ENCODE results near the gene BCL6B. TPM values are rescaled to one million over a fixed set of nuclear protein-coding genes. Genes with fewer than 3 reads are reported as not detected.
A peak's percentile ranks its signal among the peaks of the same experiment; 100 is the strongest.

Gene BCL6B
- total and polyA plus RNA-seq, 10 of the 15 experiments (the other 5 are each of a cell fraction or from before 2014, with no cell fraction given) = 0.06 to 0.85 (median 0.11) TPM; not detected in 1

DNA sequence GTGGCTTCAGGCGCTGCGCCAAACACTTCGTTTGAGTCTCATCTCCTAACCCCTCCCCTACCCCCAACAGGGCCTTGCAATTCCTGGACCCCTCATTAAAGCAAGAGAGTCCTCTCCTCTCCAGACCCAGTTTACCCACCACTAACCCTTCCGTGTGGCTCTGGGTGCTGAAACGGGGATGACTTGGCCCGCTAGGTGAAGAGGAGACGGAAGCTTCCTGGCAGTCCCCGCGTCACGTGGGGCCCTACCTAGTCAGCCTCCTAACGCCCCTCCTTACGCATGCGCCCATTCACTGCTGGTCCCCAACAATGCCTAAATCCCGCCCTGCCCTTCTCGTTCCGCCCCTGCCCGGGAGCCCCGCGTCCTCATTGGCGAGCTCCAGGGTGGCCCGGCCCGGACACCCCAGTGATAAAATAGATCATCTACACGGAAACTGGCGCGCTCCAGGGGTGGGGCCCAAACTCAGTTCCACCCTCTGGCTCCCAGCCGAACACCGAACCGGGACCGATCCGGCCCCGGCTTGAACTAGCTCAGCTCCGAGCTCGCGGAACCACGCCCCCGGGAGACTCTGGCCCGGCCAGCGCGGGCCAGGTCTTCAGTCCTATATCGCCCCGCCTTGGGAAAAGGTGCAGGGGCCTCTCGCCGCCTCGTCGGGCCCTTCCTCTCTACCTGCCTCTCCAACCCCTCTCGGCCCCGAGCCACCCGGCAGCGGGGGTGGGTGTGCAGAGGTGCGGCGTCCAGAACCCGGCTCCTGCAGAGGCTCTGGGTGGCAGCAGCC is 12.9 kb downstream of the BCL6B start, which contains the start of gene SLC16A13 (continued):
- no peak for TF ChIP-seq NR2F1 (conservative IDR thresholded peaks at IDR 0.05)
- 0 out of 2 replicates have a peak, but pooled peaks have one; percentile 10 for TF ChIP-seq TCF12 (IDR thresholded peaks at IDR 0.05; ENCODE audit: low read depth, low read length)
- TF ChIP-seq IRF4 (IDR thresholded peaks at IDR 0.05; ENCODE audit: low read depth, low read length) = no peak
- no peak for TF ChIP-seq REST (IDR thresholded peaks at IDR 0.05; ENCODE audit: low read depth, low read length)
- TF ChIP-seq MYB (IDR thresholded peaks at IDR 0.05; ENCODE audit: borderline replicate concordance, low read depth, low read length) = no peak
- peak; percentile 95 for TF ChIP-seq PML (IDR thresholded peaks at IDR 0.05; ENCODE audit: low read length)
- TF ChIP-seq, protein P1, sequence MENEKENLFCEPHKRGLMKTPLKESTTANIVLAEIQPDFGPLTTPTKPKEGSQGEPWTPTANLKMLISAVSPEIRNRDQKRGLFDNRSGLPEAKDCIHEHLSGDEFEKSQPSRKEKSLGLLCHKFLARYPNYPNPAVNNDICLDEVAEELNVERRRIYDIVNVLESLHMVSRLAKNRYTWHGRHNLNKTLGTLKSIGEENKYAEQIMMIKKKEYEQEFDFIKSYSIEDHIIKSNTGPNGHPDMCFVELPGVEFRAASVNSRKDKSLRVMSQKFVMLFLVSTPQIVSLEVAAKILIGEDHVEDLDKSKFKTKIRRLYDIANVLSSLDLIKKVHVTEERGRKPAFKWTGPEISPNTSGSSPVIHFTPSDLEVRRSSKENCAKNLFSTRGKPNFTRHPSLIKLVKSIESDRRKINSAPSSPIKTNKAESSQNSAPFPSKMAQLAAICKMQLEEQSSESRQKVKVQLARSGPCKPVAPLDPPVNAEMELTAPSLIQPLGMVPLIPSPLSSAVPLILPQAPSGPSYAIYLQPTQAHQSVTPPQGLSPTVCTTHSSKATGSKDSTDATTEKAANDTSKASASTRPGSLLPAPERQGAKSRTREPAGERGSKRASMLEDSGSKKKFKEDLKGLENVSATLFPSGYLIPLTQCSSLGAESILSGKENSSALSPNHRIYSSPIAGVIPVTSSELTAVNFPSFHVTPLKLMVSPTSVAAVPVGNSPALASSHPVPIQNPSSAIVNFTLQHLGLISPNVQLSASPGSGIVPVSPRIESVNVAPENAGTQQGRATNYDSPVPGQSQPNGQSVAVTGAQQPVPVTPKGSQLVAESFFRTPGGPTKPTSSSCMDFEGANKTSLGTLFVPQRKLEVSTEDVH (IDR thresholded peaks at IDR 0.05; ENCODE audit: low read depth, partially characterized antibody) = no peak
- TF ChIP-seq, protein P2, sequence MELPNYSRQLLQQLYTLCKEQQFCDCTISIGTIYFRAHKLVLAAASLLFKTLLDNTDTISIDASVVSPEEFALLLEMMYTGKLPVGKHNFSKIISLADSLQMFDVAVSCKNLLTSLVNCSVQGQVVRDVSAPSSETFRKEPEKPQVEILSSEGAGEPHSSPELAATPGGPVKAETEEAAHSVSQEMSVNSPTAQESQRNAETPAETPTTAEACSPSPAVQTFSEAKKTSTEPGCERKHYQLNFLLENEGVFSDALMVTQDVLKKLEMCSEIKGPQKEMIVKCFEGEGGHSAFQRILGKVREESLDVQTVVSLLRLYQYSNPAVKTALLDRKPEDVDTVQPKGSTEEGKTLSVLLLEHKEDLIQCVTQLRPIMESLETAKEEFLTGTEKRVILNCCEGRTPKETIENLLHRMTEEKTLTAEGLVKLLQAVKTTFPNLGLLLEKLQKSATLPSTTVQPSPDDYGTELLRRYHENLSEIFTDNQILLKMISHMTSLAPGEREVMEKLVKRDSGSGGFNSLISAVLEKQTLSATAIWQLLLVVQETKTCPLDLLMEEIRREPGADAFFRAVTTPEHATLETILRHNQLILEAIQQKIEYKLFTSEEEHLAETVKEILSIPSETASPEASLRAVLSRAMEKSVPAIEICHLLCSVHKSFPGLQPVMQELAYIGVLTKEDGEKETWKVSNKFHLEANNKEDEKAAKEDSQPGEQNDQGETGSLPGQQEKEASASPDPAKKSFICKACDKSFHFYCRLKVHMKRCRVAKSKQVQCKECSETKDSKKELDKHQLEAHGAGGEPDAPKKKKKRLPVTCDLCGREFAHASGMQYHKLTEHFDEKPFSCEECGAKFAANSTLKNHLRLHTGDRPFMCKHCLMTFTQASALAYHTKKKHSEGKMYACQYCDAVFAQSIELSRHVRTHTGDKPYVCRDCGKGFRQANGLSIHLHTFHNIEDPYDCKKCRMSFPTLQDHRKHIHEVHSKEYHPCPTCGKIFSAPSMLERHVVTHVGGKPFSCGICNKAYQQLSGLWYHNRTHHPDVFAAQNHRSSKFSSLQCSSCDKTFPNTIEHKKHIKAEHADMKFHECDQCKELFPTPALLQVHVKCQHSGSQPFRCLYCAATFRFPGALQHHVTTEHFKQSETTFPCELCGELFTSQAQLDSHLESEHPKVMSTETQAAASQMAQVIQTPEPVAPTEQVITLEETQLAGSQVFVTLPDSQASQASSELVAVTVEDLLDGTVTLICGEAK (IDR thresholded peaks at IDR 0.05; ENCODE audit: borderline replicate concordance) = no peak
- TF ChIP-seq RAD51 (IDR thresholded peaks at IDR 0.05) = peak; percentile 97
- no peak for TF ChIP-seq NR2C1 (IDR thresholded peaks at IDR 0.05)
- no peak for TF ChIP-seq RAD21 (IDR thresholded peaks at IDR 0.05; ENCODE audit: insufficient read depth, low read depth, low read length)
- peak; percentile 71; the same call in 2 of the 3 replicates for TF ChIP-seq POU2F2 (IDR thresholded peaks at IDR 0.05; ENCODE audit: borderline replicate concordance, low read depth, low read length)
- no peak for TF ChIP-seq RUNX3 (IDR thresholded peaks at IDR 0.05; ENCODE audit: low read length)
- TF ChIP-seq CHD1 (IDR thresholded peaks at IDR 0.05; ENCODE audit: low read depth, low read length) = no peak
- TF ChIP-seq ZBTB33 (IDR thresholded peaks at IDR 0.05) = no peak
- no peak; the same call in 1 of the 2 replicates for TF ChIP-seq DPF2 (IDR thresholded peaks at IDR 0.05)
- TF ChIP-seq HDAC2 (IDR thresholded peaks at IDR 0.05) = no peak
- no peak for TF ChIP-seq ZNF622 (IDR thresholded peaks at IDR 0.05)
- TF ChIP-seq EED (IDR thresholded peaks at IDR 0.05; ENCODE audit: low read depth) = no peak

All from GM12878 (cell line).